ENCODE measurements around the gene PREX1.

The PREX1 gene

GRCh38 chr20:48642105-48642880 is 185.5 kb downstream of the PREX1 start:
- H3K9me3 ChIP-seq, result no peaks in the 10 kb centered on the region
- no peaks in the 10 kb centered on the region for H3K36me3 ChIP-seq (replicated peaks)
- in situ Hi-C loops (cut with MboI; ENCODE audit: low sequenced_read_pairs), result no loop called here
- no peak for DNase-seq (ENCODE audit: low spot score in 2 of 2)
- H3K4me1 ChIP-seq, result no peaks in the 10 kb centered on the region
- no peak overlapping the region for H3K4me3 ChIP-seq
- H3K27me3 ChIP-seq (ENCODE audit: low read depth), result no peaks in the 10 kb centered on the region

GRCh38 chr20:48640871-48641270 is 186.9 kb downstream of the PREX1 start:
- Histone ChIP-seq H3K36me3 (replicated peaks) (no peaks in the 10 kb centered on the region), H3K4me1 (no peaks in the 10 kb centered on the region)

DNA sequence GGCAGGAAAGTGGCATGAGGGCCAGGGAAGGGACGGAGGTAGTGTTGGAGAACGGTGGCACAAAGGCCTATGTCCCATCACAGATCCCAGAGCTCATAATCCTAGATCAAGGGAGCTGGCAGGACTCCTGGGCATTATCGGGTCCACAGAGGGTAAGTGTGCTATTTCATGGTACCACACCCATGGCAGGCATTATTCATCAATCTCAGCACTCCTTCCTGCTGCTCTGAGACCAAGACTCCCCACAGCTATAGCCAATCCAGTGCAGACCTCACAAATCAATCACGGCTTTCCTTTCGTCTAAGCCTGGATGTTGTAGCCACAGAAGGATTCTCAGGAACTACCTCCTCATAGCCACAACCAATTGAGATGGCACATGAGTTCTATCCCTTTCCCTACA is 187.9 kb downstream of the PREX1 start:
- Histone ChIP-seq H3K36me3 (replicated peaks) (no peaks in the 10 kb centered on the region), H3K27me3 (ENCODE audit: low read depth) (no peaks in the 10 kb centered on the region), H3K4me1 (no peaks in the 10 kb centered on the region), H3K9me3 (no peaks in the 10 kb centered on the region), H3K4me3 (no peak overlapping the region)
- in situ Hi-C loops (cut with MboI; ENCODE audit: low sequenced_read_pairs), result no loop called here
- no peak for DNase-seq (ENCODE audit: low spot score in 2 of 2)

More at GRCh38 chr20:48640871-48641270, 186.9 kb downstream of the PREX1 start:
- in situ Hi-C loops (cut with MboI; ENCODE audit: low sequenced_read_pairs), result no loop called here
- Histone ChIP-seq H3K27me3 (ENCODE audit: low read depth) (no peaks in the 10 kb centered on the region), H3K4me3 (no peak overlapping the region), H3K9me3 (no peaks in the 10 kb centered on the region)
- no peak for DNase-seq (ENCODE audit: low spot score in 2 of 2)

GRCh38 chr20:48638546-48638945 is 189.3 kb downstream of the PREX1 start:
- H3K4me3 ChIP-seq, result no peak overlapping the region
- no peaks in the 10 kb centered on the region for H3K4me1 ChIP-seq
- no peaks in the 10 kb centered on the region for H3K9me3 ChIP-seq
- in situ Hi-C loops (cut with MboI; ENCODE audit: low sequenced_read_pairs), result no loop called here
- H3K36me3 ChIP-seq (replicated peaks), result no peaks in the 10 kb centered on the region
- H3K27me3 ChIP-seq (ENCODE audit: low read depth), result no peaks in the 10 kb centered on the region
- no peak for DNase-seq (ENCODE audit: low spot score in 2 of 2)

DNA sequence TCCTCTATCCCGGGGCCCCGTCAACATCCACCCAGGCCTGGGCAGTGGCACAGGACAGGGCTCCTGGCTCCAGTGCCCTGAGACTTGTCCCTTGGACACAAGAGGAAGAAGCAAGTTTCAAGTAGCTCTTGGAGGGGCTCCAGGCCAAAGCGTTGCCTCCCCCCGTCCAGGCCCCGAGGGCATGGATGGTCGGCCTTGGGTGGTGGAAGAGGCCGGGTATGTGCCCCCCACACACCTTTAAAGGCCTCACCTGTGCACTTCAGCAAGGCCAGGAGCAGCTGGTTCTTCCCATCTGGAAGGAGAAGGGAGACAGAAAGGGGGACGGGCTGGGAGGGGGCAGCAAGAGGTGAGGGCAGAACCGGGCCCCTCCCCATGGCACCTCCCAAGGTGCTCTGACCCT is 190.3 kb downstream of the PREX1 start:
- no peak for DNase-seq (ENCODE audit: low spot score in 2 of 2)
- in situ Hi-C loops (cut with MboI; ENCODE audit: low sequenced_read_pairs), result no loop called here
- Histone ChIP-seq H3K27me3 (ENCODE audit: low read depth) (no peaks in the 10 kb centered on the region), H3K36me3 (replicated peaks) (no peaks in the 10 kb centered on the region), H3K4me1 (no peaks in the 10 kb centered on the region), H3K4me3 (no peak overlapping the region), H3K9me3 (no peaks in the 10 kb centered on the region)

DNA sequence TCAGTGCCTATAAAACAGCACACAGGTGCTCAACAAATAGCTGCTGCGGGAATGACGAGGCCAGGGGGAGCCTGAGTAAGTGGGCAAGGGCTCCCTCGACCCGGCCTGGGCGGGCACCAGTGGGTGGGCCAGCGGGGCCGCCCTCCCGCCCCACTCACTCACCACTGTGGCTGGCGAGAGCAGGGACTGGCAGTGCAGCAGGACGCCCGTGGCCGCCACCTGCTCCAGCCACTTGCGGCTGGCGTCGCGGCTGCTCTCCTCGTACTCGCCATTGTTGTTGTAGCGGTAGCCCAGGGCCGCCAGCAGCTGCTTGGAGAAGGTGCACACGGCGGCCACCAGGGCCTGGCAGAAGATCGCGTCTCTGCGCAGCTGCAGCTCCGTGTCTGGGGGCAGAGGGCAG is 191.5 kb downstream of the PREX1 start:
- no peak for DNase-seq (ENCODE audit: low spot score in 2 of 2)
- Histone ChIP-seq H3K9me3 (no peaks in the 10 kb centered on the region), H3K36me3 (replicated peaks) (no peaks in the 10 kb centered on the region), H3K4me3 (no peak overlapping the region), H3K4me1 (no peaks in the 10 kb centered on the region), H3K27me3 (ENCODE audit: low read depth) (no peaks in the 10 kb centered on the region)
- in situ Hi-C loops (cut with MboI; ENCODE audit: low sequenced_read_pairs), result no loop called here

GRCh38 chr20:48635791-48636267 is 192.0 kb downstream of the PREX1 start:
- Histone ChIP-seq H3K9me3 (no peaks in the 10 kb centered on the region), H3K4me3 (no peak overlapping the region), H3K27me3 (ENCODE audit: low read depth) (no peaks in the 10 kb centered on the region), H3K36me3 (replicated peaks) (no peaks in the 10 kb centered on the region), H3K4me1 (no peaks in the 10 kb centered on the region)
- peak in 1 of 2 experiments; percentile 83 for DNase-seq (ENCODE audit: low spot score in 2 of 2)
- in situ Hi-C loops (cut with MboI; ENCODE audit: low sequenced_read_pairs), result no loop called here

DNA sequence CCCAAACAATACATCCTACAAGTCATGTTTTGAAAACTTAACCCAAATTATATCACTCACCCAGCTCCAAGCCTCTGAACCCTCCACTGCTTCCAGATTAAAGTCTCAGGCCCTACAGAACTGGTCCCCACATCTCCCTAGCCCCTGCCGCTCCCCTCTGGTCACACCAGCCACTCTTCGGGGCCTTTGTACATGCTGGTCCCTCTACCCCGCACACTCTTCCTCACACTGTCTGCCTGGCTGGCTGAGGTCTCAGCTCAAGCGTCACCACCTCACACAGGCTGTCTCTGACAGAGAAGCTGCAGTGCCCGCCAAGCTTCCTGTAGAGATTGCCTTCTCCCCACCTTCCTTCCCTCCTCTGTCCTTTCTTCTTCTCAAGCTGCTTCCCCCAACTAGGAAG is 192.4 kb downstream of the PREX1 start:
- H3K9me3 ChIP-seq, result no peaks in the 10 kb centered on the region
- H3K27me3 ChIP-seq (ENCODE audit: low read depth), result no peaks in the 10 kb centered on the region
- no peak for DNase-seq (ENCODE audit: low spot score in 2 of 2)
- no peaks in the 10 kb centered on the region for H3K4me1 ChIP-seq
- in situ Hi-C loops (cut with MboI; ENCODE audit: low sequenced_read_pairs), result no loop called here
- H3K36me3 ChIP-seq (replicated peaks), result no peaks in the 10 kb centered on the region
- no peak overlapping the region for H3K4me3 ChIP-seq

- in situ Hi-C loops (cut with MboI; ENCODE audit: low sequenced_read_pairs), result no loop called here
- no peak for DNase-seq (ENCODE audit: low spot score in 2 of 2)
Measured at GRCh38 chr20:48634641-48635040, 193.2 kb downstream of the PREX1 start.

GRCh38 chr20:48633620-48634257 is 194.1 kb downstream of the PREX1 start:
- DNase-seq (ENCODE audit: low spot score in 2 of 2), result no peak
- in situ Hi-C loops (cut with MboI; ENCODE audit: low sequenced_read_pairs), result no loop called here
- no peaks in the 10 kb centered on the region for H3K4me1 ChIP-seq
- H3K27me3 ChIP-seq (ENCODE audit: low read depth), result no peaks in the 10 kb centered on the region
- H3K4me3 ChIP-seq, result no peak overlapping the region
- no peaks in the 10 kb centered on the region for H3K9me3 ChIP-seq
- no peaks in the 10 kb centered on the region for H3K36me3 ChIP-seq (replicated peaks)

More at GRCh38 chr20:48634641-48635040, 193.2 kb downstream of the PREX1 start:
- Histone ChIP-seq H3K27me3 (ENCODE audit: low read depth) (no peaks in the 10 kb centered on the region), H3K36me3 (replicated peaks) (no peaks in the 10 kb centered on the region), H3K4me1 (no peaks in the 10 kb centered on the region), H3K4me3 (no peak overlapping the region), H3K9me3 (no peaks in the 10 kb centered on the region)

DNA sequence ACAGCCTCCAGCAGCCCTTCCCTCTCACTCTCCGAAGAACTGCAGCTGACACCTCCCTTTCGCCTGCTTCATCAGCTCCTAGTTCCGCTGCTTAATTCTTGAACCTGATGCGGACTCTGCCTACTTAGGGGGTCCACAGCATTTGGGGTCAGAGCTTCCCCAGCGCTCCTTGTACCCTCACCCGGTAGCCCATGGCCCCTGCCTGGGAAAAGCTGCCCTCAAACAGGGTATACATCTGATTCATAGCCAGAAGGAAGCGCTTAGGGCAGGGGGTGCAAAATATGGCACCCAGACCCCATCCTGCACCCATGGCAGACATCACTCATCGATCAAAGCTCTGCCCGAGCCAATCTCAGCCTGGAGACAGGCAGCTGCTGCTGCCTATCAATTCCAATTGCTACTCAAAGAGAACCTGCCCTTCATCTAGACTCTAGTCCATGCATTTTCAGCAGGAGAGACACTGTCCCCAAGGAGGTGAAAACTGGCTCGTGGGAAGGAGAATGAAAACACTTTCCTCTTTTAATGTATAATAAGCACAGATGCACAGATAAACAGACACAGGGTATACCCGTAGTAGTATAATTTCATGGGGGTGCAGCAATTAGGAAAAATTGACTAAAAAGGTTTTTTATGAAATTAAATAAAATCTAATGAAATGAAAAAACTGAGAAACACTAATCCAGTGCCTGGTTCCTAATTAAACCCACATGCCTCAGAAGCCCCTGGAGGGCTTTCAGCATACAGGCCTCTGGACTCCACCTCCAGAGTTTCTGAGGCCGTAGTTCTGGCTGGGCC is 194.8 kb downstream of the PREX1 start:
- DNase-seq (ENCODE audit: low spot score in 2 of 2), result no peak
- in situ Hi-C loops (cut with MboI; ENCODE audit: low sequenced_read_pairs), result no loop called here
- no peaks in the 10 kb centered on the region for H3K4me1 ChIP-seq
- H3K9me3 ChIP-seq, result no peaks in the 10 kb centered on the region
- no peaks in the 10 kb centered on the region for H3K36me3 ChIP-seq (replicated peaks)
- H3K4me3 ChIP-seq, result no peak overlapping the region
- no peaks in the 10 kb centered on the region for H3K27me3 ChIP-seq (ENCODE audit: low read depth)

GRCh38 chr20:48632017-48632824 is 195.6 kb downstream of the PREX1 start:
- in situ Hi-C loops (cut with MboI; ENCODE audit: low sequenced_read_pairs), result no loop called here
- no peaks in the 10 kb centered on the region for H3K9me3 ChIP-seq
- no peaks in the 10 kb centered on the region for H3K4me1 ChIP-seq
- H3K36me3 ChIP-seq (replicated peaks), result no peaks in the 10 kb centered on the region
- H3K4me3 ChIP-seq, result no peak overlapping the region
- no peaks in the 10 kb centered on the region for H3K27me3 ChIP-seq (ENCODE audit: low read depth)
- DNase-seq (ENCODE audit: low spot score in 2 of 2), result no peak

Data from HAP-1 (cell line).